AG09319 (cell line): Measurements from ENCODE around the gene DTWD2.
"Not testable (repeated sequence)": the region's sequence is repeated elsewhere in the genome, so short reads cannot be mapped to it uniquely, and the experiment has no call there.

ENCODE experiments used
- DNase-seq: peaks from one replicate; pipeline ENCODE4 v3.0.0-alpha.2; 2010; ENCODE audit warnings: low read depth; ENCODE audit errors: extremely low read depth
- CTCF ChIP-seq: IDR thresholded peaks from 2 replicates; pipeline ENCODE4 v1.5.1; 2011; ENCODE audit warnings: low read depth, mild to moderate bottlenecking, inconsistent platforms, low read length, moderate library complexity

Gene DTWD2

DNA sequence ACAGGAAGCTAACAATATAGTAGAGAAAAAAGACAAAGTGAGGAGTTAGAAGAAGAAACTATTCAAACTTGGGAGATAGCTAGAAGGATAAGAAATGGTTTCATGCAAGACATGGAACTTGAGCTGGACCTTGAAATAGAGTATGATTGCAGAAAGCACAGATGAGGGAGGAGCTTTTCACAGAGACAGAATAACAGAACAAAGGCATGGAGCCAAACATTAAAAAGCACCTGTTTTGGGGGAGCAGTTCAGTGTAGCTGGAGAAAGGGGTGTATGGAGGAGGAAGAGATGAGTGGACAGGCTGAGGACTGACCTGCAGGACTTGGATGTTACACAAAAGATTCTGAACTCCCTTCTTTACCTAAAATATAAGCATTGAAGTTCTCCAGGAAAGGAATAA is 25.2 kb downstream of the DTWD2 start:
- TF ChIP-seq CTCF = no peak
- DNase-seq = no peak

DNA sequence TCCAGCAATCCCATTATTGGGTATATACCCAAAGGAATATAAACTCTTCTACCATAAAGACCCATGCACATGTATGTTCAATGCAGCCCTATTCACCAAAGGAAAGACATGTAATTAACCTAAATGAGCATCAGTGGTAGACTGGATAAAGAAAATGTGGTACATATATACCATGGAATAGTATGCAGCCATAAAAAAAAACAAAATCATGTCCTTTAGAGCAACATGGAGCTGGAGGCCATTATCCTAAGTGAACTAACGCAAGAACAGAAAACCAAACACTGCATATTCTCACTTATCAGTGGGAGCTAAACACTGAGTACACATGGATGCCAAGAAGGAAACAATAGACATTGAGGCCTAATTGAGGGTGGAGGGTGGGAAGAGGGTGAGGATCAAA is 27.8 kb downstream of the DTWD2 start:
- no peak for DNase-seq
- TF ChIP-seq CTCF = no peak

DNA sequence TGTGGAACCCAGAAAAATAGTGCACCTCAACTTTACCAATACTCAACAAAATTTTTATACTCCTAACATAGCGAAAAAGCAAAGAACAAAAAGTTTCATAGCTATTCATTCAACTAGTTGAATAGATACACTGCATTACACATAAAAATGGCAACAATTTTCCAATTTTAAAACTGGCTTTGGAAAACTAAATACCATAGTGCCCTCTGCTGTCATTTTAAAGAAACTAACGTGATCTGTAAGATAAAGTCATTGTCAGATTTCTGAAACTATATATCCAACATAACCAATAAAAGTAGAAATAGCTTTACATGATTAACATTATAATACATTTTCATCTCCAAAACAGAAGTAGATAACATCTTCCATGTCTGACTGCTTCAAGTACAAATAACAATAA is 31.6 kb downstream of the DTWD2 start:
- DNase-seq = no peak

DNA sequence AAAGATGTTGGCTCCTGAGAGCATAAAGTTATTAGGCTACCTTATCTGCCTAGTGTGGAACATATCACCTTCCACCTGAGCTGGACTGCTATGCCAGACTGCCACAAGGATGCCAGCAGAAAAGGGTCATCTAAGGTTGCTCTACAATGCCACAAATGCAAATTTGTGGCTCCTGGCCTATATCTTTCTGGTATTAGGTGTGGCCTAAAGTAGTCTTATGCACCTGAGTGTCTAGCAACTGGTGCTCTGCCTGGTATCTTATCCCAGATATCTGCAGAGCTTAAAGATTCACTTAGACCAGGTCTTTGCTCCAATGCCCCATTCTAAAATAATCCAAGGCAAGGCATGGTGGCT is 34.7 kb downstream of the DTWD2 start:
- DNase-seq = no peak

More for the DNA sequence above, 31.6 kb downstream of the DTWD2 start:
- peak; percentile 30 for TF ChIP-seq CTCF

GRCh38 chr5:118952992-118953651 is 35.2 kb downstream of the DTWD2 start:
- DNase-seq = no peak
- no peak for TF ChIP-seq CTCF

More for the DNA sequence above, 34.7 kb downstream of the DTWD2 start:
- no peak for TF ChIP-seq CTCF

DNA sequence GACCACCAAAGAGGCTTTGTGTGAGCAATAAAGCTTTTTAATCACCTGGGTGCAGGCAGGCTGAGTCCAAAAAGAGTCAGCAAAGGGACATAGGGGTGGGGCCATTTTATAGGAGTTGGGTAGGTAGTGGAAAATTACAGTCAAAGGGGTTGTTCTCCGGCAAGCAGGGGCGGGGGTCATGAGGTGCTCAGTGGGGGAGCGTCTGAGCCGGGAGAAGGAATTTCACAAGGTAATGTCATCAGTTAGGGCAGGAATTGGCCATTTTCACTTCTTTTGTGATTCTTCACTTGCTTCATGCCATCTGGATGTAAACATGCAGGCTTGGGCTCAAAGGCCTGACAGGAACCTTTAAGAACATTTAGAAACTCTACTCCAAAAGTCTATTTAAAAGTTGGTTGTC is 36.0 kb downstream of the DTWD2 start:
- not testable (repeated sequence) for DNase-seq

DNA sequence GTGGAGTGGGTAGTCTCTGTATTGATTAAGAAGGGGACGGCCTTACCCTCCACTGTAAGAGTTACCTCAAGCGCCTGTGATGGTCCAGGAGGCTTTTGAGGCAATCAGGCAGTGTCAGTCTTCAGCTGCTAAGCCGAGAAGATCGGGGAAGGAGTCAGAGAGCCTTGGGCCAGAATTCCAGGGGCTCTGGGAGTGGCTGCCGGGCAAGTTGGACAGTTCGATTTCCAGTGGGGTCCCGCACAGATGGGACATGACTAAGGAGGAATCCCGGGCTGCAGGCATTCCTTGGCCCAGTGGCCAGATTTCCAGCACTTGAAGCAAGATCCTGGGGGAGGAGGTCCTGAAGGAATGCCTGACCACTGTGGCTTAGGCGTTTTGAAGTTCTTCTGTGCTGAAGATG is 38.0 kb downstream of the DTWD2 start:
- not testable (repeated sequence) for DNase-seq

GRCh38 chr5:118946138-118946800 is 42.1 kb downstream of the DTWD2 start:
- TF ChIP-seq CTCF = no peak
- no peak for DNase-seq
